BE2C (cell line): ENCODE measurements around the gene MAMDC2.

Experiments used
- DNase-seq: peaks from one replicate; pipeline ENCODE4 v3.0.0-alpha.2; 2020
- H3K27me3 ChIP-seq: fragments of 250-450 bp; sonication (Bioruptor Pico); 2 replicates; pipeline ENCODE4 v1.5.1; 2020; ENCODE audit warnings: mild to moderate bottlenecking
- H3K36me3 ChIP-seq: fragments of 250-450 bp; sonication (Bioruptor Pico); 2 replicates; pipeline ENCODE4 v1.5.1; 2020; ENCODE audit warnings: mild to moderate bottlenecking
- H3K4me1 ChIP-seq: fragments of 250-450 bp; sonication (Bioruptor Pico); 2 replicates; pipeline ENCODE4 v1.5.1; 2020
- H3K4me3 ChIP-seq: 2 replicates; pipeline ENCODE4 v1.5.1; 2011; ENCODE audit warnings: low read depth, low read length
- H3K9me3 ChIP-seq: fragments of 250-450 bp; sonication (Bioruptor Pico); 2 replicates; pipeline ENCODE4 v1.5.1; 2020
- TF ChIP-seq, protein P1 (sequence below): IDR thresholded peaks from 2 replicates; pipeline ENCODE4 v1.5.1; 2012; ENCODE audit warnings: mild to moderate bottlenecking, low read depth, low read length

The MAMDC2 gene

GRCh38 chr9:70205366-70206020 lies 161.8 kb downstream of the MAMDC2 start:
- Histone ChIP-seq H3K4me1 (no peaks in the 10 kb centered on the region), H3K4me3 (no peak overlapping the region), H3K9me3 (no peaks in the 10 kb centered on the region), H3K36me3 (no peaks in the 10 kb centered on the region), H3K27me3 (no peaks in the 10 kb centered on the region)
- DNase-seq, result no peak
- TF ChIP-seq, protein P1, sequence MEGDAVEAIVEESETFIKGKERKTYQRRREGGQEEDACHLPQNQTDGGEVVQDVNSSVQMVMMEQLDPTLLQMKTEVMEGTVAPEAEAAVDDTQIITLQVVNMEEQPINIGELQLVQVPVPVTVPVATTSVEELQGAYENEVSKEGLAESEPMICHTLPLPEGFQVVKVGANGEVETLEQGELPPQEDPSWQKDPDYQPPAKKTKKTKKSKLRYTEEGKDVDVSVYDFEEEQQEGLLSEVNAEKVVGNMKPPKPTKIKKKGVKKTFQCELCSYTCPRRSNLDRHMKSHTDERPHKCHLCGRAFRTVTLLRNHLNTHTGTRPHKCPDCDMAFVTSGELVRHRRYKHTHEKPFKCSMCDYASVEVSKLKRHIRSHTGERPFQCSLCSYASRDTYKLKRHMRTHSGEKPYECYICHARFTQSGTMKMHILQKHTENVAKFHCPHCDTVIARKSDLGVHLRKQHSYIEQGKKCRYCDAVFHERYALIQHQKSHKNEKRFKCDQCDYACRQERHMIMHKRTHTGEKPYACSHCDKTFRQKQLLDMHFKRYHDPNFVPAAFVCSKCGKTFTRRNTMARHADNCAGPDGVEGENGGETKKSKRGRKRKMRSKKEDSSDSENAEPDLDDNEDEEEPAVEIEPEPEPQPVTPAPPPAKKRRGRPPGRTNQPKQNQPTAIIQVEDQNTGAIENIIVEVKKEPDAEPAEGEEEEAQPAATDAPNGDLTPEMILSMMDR, result no peak

- DNase-seq, result no peak
- TF ChIP-seq, protein P1, result no peak
- no peaks in the 10 kb centered on the region for H3K9me3 ChIP-seq
- H3K4me1 ChIP-seq, result no peaks in the 10 kb centered on the region
- H3K4me3 ChIP-seq, result no peak overlapping the region
- H3K36me3 ChIP-seq, result no peaks in the 10 kb centered on the region
- no peaks in the 10 kb centered on the region for H3K27me3 ChIP-seq
Measured at GRCh38 chr9:70217029-70217428, 173.4 kb downstream of the MAMDC2 start.

GRCh38 chr9:70218767-70219166 lies 175.1 kb downstream of the MAMDC2 start:
- no peaks in the 10 kb centered on the region for H3K4me1 ChIP-seq
- H3K36me3 ChIP-seq, result no peaks in the 10 kb centered on the region
- TF ChIP-seq, protein P1, result no peak
- H3K27me3 ChIP-seq, result no peaks in the 10 kb centered on the region
- no peaks in the 10 kb centered on the region for H3K9me3 ChIP-seq
- no peak overlapping the region for H3K4me3 ChIP-seq
- no peak for DNase-seq

DNA sequence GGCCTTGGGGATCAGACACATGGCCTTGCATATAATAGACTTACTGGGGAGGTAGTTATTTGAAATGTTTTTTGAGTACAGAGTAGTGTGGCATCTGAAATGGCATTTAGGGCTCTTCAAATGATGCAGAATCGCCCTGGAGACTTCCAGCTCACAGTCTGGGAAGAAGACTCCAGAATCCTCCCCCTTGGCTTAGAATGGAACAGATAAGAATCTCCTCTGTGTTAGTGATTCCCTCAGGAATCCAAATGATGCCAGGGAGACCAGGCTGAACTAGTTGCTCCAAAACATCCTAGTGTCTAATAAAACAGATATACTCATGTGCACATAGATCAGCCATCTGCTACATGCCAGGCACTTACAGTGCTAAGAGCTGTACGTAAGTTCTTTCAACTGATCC lies 176.6 kb downstream of the MAMDC2 start:
- TF ChIP-seq, protein P1, result no peak
- Histone ChIP-seq H3K9me3 (no peaks in the 10 kb centered on the region), H3K27me3 (no peaks in the 10 kb centered on the region), H3K36me3 (no peaks in the 10 kb centered on the region), H3K4me3 (no peak overlapping the region), H3K4me1 (no peaks in the 10 kb centered on the region)
- DNase-seq, result no peak

GRCh38 chr9:70222354-70222753 lies 178.7 kb downstream of the MAMDC2 start:
- no peak for DNase-seq
- TF ChIP-seq, protein P1, result no peak

GRCh38 chr9:70228118-70228517 lies 184.5 kb downstream of the MAMDC2 start:
- Histone ChIP-seq H3K4me3 (no peak overlapping the region), H3K36me3 (no peaks in the 10 kb centered on the region), H3K9me3 (no peaks in the 10 kb centered on the region), H3K27me3 (peaks cover 3% of the 10 kb centered on the region; the same call in 1 of the 2 replicates), H3K4me1 (no peaks in the 10 kb centered on the region)
- TF ChIP-seq, protein P1, result no peak
- no peak for DNase-seq

More at GRCh38 chr9:70222354-70222753, 178.7 kb downstream of the MAMDC2 start:
- Histone ChIP-seq H3K36me3 (no peaks in the 10 kb centered on the region), H3K9me3 (no peaks in the 10 kb centered on the region), H3K4me1 (no peaks in the 10 kb centered on the region), H3K4me3 (no peak overlapping the region), H3K27me3 (no peaks in the 10 kb centered on the region)
